B cell (primary cell): ENCODE measurements around the gene XXYLT1.

Experiments used
- CTCF ChIP-seq: fragments of 200-600 bp; IDR thresholded peaks from one replicate; pipeline ENCODE4 v1.8.0; 2022; ENCODE audit warnings: antibody characterized with exemption, mild to moderate bottlenecking
- EZH2 ChIP-seq: IDR thresholded peaks from 2 replicates; pipeline ENCODE4 v1.6.1; 2012; ENCODE audit warnings: borderline replicate concordance, low read depth, mild to moderate bottlenecking, moderate library complexity, low read length; ENCODE audit not compliant: insufficient read depth, poor library complexity, severe bottlenecking

GRCh38 chr3:195230244-195230643 lies 40.7 kb downstream of the XXYLT1 start:
- TF ChIP-seq EZH2 (no peak), CTCF (no peak)
